Measurements from ENCODE around the gene SRPK2. TPM values are rescaled to one million over a fixed set of nuclear protein-coding genes. Genes with fewer than 3 reads are reported as not detected.
"Not testable (repeated sequence)": the region's sequence is repeated elsewhere in the genome, so short reads cannot be mapped to it uniquely, and the experiment has no call there.

SRPK2 gene
- total RNA-seq, 8 experiments from 2014 or later = 36.4 to 96.1 (median 47.3) TPM

DNA sequence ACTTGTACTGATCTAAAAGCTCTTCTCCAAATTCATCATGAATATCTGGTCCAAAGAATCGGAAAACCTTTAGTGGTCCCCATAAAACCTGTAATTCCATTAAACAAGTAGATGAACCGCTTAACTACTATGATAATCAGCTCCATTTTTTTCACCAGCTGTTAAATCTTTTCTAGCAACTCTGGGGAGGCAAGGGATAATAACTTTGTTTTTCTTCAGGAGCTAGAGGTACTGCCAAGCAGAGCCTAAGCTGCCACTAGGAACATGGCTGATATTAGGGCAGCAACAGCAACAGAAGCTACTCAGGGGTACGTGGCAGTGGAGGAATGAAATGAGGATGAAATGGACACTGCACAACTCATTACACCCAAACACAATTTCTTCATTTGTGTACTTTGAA is 138.0 kb downstream of the SRPK2 start:
- WGBS, 10 experiments = 60 to 100% (median 98%) methylated on average over 1 to 3 of the region's 3 CpGs; no CpG with 5 or more reads in 2 of the 10 experiments
- in situ Hi-C loops (cut with MboI; ENCODE audit: low pct_unique_long_range_greater_than_20kb in 2 of 9, low sequenced_read_pairs in 9 of 9, unreplicated experiment in 9 of 9) = no loop called here
- no peak overlapping the region for H3K27ac ChIP-seq
- H3K4me3 ChIP-seq = no peak overlapping the region
- no peak for ATAC-seq (replicated peaks in 6 of 8)
- H3K4me1 ChIP-seq (replicated peaks in 1 of 2) = peaks cover 14% of the 10 kb centered on the region in 2 donors

DNA sequence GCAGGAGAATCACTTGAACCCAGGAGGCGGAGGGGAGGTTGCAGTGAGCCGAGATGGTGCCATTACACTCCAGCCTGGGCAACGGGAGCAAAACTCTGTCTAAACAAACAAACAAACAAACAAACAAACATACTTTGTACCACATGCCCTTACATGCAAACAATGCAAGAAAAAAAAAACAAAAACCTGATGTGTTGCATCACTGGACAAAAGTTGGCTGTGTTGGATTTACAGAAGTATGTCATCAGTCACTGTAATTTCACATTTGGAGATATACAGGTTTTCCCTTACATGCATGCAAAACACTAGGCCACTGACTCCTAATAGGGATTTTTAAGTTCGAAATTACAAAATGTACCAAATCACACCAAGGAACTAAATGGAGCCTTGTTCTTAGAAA is 138.5 kb downstream of the SRPK2 start:
- no peak for ATAC-seq (replicated peaks in 6 of 8)
- H3K4me3 ChIP-seq = no peak overlapping the region
- no peak overlapping the region for H3K27ac ChIP-seq
- peaks cover 19% of the 10 kb centered on the region in 2 donors for H3K4me1 ChIP-seq (replicated peaks in 1 of 2)
- in situ Hi-C loops (cut with MboI; ENCODE audit: low pct_unique_long_range_greater_than_20kb in 2 of 9, low sequenced_read_pairs in 9 of 9, unreplicated experiment in 9 of 9) = no loop called here
- 83 to 100% (median 100%) methylated on average over 1 to 4 of the region's 4 CpGs; no CpG with 5 or more reads in 3 of the 10 experiments for WGBS, 10 experiments

DNA sequence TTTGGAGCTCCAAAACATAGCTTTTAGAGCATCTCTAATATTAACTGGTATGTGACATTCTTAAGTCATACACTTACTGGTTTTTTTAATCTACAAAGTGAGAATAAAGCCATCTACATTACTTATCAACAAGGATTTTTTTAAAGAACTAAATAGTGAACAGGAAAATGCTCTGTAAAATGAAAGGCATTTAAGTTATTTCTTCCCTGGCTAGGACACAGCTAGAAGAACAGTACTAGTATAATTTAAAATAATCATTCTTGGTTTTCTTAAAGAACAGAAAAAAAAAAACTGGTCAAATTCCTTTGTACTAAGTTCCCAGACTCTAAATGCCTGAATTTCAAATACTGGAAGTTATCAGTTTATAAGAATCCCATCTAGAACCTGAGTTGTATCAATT is 139.5 kb downstream of the SRPK2 start:
- H3K27ac ChIP-seq = no peak overlapping the region
- peaks cover 22 to 25% of the 10 kb centered on the region in 2 donors for H3K4me1 ChIP-seq (replicated peaks in 1 of 2)
- H3K4me3 ChIP-seq = no peak overlapping the region
- no peak for ATAC-seq (replicated peaks in 6 of 8)
- in situ Hi-C loops (cut with MboI; ENCODE audit: low pct_unique_long_range_greater_than_20kb in 2 of 9, low sequenced_read_pairs in 9 of 9, unreplicated experiment in 9 of 9) = no loop called here

DNA sequence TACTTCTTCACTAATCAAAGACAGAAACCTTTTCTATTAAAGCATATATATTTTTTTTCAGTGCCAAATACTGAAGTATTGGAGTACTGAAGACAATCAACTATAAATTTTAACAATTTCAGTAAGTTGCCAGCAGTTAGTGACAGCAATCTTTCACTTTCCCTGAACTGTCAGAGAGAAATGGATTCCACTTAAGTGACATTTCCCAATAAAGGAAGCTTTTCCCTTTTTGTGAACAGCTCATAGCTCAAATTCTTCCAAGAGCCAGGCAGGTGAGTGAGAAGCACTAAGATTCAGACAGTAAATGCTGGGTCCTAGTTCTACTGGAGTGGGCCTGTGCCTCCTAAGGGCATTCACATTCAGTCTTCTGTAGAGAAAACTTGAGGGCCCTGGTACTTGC is 142.0 kb downstream of the SRPK2 start:
- Histone ChIP-seq H3K4me3 (no peak overlapping the region), H3K4me1 (replicated peaks in 1 of 2) (peaks cover 22 to 25% of the 10 kb centered on the region in 2 donors), H3K27ac (no peak overlapping the region)
- ATAC-seq (replicated peaks in 6 of 8) = no peak
- in situ Hi-C loops (cut with MboI; ENCODE audit: low pct_unique_long_range_greater_than_20kb in 2 of 9, low sequenced_read_pairs in 9 of 9, unreplicated experiment in 9 of 9) = no loop called here

DNA sequence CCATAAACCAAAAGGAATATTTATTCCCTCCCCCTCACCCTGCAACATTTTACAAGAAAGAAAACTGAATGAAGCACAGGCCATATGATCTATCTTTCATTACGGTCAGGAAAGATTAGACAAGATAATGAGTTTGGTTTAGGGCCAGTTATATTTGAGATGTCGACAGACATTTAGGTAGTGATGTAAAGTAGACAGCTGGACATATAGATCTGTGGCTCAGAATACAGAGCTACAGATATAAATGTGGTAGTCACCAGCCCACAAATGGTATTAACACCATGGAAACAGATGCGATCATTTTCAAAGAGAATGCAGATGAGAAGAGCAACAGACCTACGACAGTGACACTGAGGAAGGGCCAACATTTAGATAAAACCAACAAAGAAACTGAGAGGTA is 142.5 kb downstream of the SRPK2 start:
- WGBS, 10 experiments = 0 to 69% (median 38%) methylated on average over 1 to 4 of the region's 4 CpGs
- H3K27ac ChIP-seq = peak overlapping the region in 1 of 2 donors; percentile 7
- H3K4me3 ChIP-seq = no peak overlapping the region
- ATAC-seq (replicated peaks in 6 of 8) = peak in 5 of 8 experiments; percentile 30 to 66 (median 37)
- in situ Hi-C loops (cut with MboI; ENCODE audit: low pct_unique_long_range_greater_than_20kb in 2 of 9, low sequenced_read_pairs in 9 of 9, unreplicated experiment in 9 of 9) = no loop called here
- peaks cover 22 to 25% of the 10 kb centered on the region in 2 donors for H3K4me1 ChIP-seq (replicated peaks in 1 of 2)

DNA sequence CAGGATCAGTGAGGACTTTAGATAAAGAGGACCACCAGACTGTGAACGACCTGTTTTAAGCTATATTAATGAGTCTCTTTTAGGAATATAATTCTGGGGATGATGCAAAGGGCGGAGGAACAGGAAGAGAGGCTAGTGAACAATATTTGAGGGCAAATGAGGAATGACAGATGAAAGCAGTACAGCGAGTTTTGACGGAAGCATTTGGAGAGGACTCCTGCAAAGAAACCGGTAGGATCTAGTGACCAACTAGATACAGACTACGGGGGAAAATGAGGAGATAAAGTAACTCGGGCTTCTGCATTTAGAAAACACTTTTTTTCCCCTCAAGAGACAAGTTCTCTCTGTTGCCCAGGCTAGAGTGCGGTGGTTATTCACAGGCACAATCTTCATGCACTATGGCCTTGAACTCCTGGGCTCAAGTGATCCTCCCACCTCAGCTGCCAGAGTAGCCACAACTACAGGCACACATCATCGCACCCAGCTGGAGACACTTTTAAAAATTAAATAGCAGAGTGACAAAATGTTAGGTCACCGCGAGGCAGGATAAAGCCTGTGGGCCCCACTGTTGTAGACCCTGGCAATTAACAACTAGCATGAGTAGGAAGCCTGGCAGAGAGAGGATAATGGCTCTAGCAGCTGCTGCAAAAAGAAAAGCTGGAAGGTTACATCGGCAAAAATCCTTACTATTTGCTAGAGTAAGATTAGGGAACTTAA is 143.2 kb downstream of the SRPK2 start:
- in situ Hi-C loops (cut with MboI; ENCODE audit: low pct_unique_long_range_greater_than_20kb in 2 of 9, low sequenced_read_pairs in 9 of 9, unreplicated experiment in 9 of 9) = no loop called here
- H3K4me3 ChIP-seq = no peak overlapping the region
- H3K27ac ChIP-seq = peak overlapping the region in 1 of 2 donors; percentile 33
- ATAC-seq (replicated peaks in 6 of 8) = peak in 5 of 8 experiments; percentile 91 to 95 (median 92)
- 49 to 85% (median 58%) methylated on average over 2 to 12 of the region's 12 CpGs; no CpG with 5 or more reads in 1 of the 10 experiments for WGBS, 10 experiments
- H3K4me1 ChIP-seq (replicated peaks in 1 of 2) = peaks cover 22 to 25% of the 10 kb centered on the region in 2 donors

DNA sequence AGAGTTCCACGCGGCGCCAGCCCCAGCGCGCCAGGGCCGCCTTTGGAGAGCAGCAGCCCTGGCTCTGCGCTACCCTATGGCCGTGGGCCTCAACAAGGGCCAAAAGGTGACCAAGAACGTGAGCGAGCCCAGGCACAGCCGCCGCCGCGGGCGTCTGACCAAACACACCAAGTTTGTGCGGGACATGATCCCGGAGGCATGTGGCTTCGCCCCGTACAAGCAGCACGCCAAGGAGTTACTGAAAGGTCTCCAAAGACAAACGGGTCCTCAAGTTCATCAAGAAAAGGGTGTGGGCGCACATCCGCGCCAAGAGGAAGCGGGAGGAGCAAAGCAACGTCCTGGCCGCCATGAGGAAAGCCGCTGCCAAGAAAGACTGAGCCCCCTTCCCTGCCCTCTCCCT is 144.1 kb downstream of the SRPK2 start:
- no peak overlapping the region for H3K4me3 ChIP-seq
- H3K27ac ChIP-seq = no peak overlapping the region
- in situ Hi-C loops (cut with MboI; ENCODE audit: low pct_unique_long_range_greater_than_20kb in 2 of 9, low sequenced_read_pairs in 9 of 9, unreplicated experiment in 9 of 9) = no loop called here
- H3K4me1 ChIP-seq (replicated peaks in 1 of 2) = peaks cover 22 to 25% of the 10 kb centered on the region in 2 donors
- WGBS, 10 experiments = 80 to 100% (median 93%) methylated on average over 1 to 6 of the region's 28 CpGs; no CpG with 5 or more reads in 6 of the 10 experiments
- ATAC-seq (replicated peaks in 6 of 8) = no peak

DNA sequence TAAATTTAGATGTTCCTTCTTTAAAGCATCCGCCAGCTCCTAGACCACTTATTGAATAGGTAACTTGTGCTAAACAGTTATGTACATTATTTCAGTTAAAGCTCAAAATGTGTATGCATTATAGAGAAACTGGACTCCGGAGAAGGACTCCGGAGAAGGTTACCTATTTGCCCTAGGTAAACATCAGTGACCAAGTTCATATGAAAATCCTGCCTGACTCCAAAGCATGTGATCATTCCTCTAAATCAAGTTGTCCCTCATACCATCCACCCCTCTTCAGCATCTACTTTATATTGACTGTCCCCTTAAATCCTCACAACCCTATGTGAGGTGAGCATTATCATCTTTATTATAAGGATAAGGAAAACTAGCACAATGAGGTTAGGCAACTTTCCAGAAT is 147.5 kb downstream of the SRPK2 start:
- H3K27ac ChIP-seq = no peak overlapping the region
- peaks cover 12 to 15% of the 10 kb centered on the region in 2 donors for H3K4me1 ChIP-seq (replicated peaks in 1 of 2)
- in situ Hi-C loops (cut with MboI; ENCODE audit: low pct_unique_long_range_greater_than_20kb in 2 of 9, low sequenced_read_pairs in 9 of 9, unreplicated experiment in 9 of 9) = no loop called here
- no peak overlapping the region for H3K4me3 ChIP-seq
- ATAC-seq (replicated peaks in 6 of 8) = no peak
- WGBS, 10 experiments = 83 to 100% (median 93%) methylated on average over 1 to 3 of the region's 3 CpGs; no CpG with 5 or more reads in 2 of the 10 experiments

DNA sequence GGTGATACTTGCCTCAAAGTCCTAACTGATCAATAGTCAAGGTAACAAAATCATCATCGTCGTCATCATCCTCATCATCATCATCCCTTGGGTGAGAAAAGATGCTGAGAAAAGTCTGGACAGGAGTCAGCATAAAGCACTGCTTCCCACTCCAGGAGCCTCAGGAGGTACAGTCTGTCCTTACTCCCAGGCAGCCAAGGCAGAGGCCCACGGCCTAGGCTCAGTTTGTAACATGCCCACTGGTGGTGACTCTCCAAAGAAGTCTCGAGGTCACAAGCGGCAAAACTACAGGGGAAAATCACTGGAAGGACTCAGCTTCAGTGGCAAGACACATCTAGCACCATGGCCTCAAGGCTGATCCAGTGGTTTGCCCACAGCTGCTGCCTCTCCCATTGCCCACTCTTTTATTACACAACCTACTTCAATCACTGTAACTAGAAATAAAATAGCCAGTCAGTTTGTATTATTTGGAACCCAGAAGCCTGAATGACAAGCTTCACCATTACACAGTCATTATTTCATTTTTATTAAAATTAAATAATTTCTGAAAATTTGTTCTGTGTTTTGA is 150.4 kb downstream of the SRPK2 start:
- in situ Hi-C loops (cut with MboI; ENCODE audit: low pct_unique_long_range_greater_than_20kb in 2 of 9, low sequenced_read_pairs in 9 of 9, unreplicated experiment in 9 of 9) = no loop called here
- H3K4me3 ChIP-seq = no peak overlapping the region
- WGBS, 10 experiments = 67 to 100% (median 93%) methylated on average over 1 to 5 of the region's 5 CpGs; no CpG with 5 or more reads in 2 of the 10 experiments
- no peak overlapping the region for H3K27ac ChIP-seq
- no peak for ATAC-seq (replicated peaks in 6 of 8)
- H3K4me1 ChIP-seq (replicated peaks in 1 of 2) = no peaks in the 10 kb centered on the region

DNA sequence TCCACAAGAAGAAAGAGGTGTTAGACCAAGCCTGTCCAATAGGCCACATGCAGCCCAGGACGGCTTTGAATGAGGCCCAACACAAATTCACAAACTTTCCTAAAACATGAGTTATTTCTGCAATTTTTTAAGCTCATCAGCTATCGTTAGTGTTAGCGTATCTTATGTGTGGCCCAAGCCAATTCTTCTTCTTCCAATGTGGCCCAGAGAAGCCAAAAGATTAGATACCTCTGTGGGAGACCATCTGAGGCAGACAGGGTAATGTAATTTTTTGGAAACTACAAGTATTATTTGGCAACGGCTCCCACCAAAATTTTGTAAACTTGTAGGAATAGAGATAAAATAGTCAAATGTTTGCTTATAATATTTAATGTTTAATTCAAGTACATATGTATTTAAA is 153.8 kb downstream of the SRPK2 start:
- no peaks in the 10 kb centered on the region for H3K4me1 ChIP-seq (replicated peaks in 1 of 2)
- ATAC-seq (replicated peaks in 6 of 8) = no peak
- in situ Hi-C loops (cut with MboI; ENCODE audit: low pct_unique_long_range_greater_than_20kb in 2 of 9, low sequenced_read_pairs in 9 of 9, unreplicated experiment in 9 of 9) = no loop called here
- 80 to 100% (median 95%) methylated on average over 2 to 4 of the region's 4 CpGs for WGBS, 10 experiments
- no peak overlapping the region for H3K4me3 ChIP-seq
- no peak overlapping the region for H3K27ac ChIP-seq

DNA sequence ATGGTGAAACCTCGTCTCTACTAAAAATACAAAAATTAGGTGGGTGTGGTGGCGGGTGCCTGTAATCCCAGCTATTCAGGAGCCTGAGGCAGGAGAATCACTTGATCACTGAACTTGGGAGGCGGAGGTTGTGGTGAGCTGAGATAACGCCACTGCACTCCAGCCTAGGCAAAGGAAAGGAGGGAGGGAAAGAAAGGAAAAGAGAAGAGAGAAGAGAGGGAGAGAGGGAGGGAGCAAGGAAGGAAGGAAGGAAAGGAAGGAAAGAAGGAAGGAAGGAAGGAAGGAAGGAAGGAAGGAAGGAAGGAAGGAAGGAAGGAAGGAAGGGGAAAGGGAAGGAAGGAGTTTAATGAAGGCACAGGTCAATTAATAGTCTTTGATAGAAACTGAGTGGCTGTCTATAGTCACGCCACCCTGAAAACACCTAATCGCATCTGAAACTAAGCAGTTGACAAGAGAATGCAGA is 155.9 kb downstream of the SRPK2 start:
- H3K27ac ChIP-seq; in situ Hi-C loops (cut with MboI; ENCODE audit: low pct_unique_long_range_greater_than_20kb in 2 of 9, low sequenced_read_pairs in 9 of 9, unreplicated experiment in 9 of 9); ATAC-seq (replicated peaks in 6 of 8); H3K4me3 ChIP-seq; H3K4me1 ChIP-seq (replicated peaks in 1 of 2): not testable (repeated sequence)
- 83 to 100% (median 100%) methylated on average over 1 to 5 of the region's 6 CpGs; no CpG with 5 or more reads in 1 of the 10 experiments for WGBS, 10 experiments

DNA sequence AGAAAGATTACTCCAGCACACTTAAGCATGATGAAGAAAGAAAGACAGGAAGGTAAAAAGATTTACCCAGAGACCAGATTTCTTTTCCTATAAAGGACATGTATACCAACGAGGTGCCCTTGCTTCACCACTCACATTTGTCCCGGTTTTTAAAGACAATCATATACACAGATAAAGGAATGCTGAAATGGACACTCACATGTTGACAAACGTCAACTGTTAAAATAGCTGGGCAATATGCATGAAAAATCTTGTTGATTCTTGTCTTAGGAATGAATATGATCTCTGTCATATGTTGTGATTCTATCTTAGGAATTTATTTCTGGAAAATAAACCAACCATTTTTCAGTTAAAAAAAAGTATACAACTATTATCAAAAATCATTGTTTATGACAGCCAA is 158.2 kb downstream of the SRPK2 start:
- no peak for ATAC-seq (replicated peaks in 6 of 8)
- Histone ChIP-seq H3K4me1 (replicated peaks in 1 of 2) (no peaks in the 10 kb centered on the region), H3K27ac (no peak overlapping the region), H3K4me3 (no peak overlapping the region)
- 38 to 100% (median 86%) methylated on average over 1 to 3 of the region's 3 CpGs; no CpG with 5 or more reads in 1 of the 10 experiments for WGBS, 10 experiments
- in situ Hi-C loops (cut with MboI; ENCODE audit: low pct_unique_long_range_greater_than_20kb in 2 of 9, low sequenced_read_pairs in 9 of 9, unreplicated experiment in 9 of 9) = no loop called here

DNA sequence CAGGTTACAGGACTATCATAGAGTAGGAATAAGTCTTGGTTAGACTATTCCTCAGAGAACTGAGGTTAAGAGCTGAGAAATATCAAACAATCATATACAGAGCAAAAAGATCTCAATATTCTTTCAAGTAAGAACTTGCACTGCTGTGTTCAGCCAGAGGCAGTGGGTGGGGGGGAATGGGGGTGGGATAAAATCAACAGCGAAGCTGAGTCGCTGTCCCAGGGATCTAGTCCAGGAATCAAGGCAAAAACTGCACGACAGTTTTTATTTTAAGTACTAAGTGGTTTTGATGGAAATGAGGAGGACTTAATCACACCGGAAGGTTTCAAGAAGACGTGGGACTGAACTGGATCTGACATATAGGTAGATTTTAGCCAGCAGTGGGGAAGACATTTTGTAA is 159.1 kb downstream of the SRPK2 start:
- 71 to 100% (median 98%) methylated on average over 2 to 4 of the region's 5 CpGs; no CpG with 5 or more reads in 6 of the 10 experiments for WGBS, 10 experiments
- Histone ChIP-seq H3K4me1 (replicated peaks in 1 of 2) (no peaks in the 10 kb centered on the region), H3K27ac (no peak overlapping the region), H3K4me3 (no peak overlapping the region)
- in situ Hi-C loops (cut with MboI; ENCODE audit: low pct_unique_long_range_greater_than_20kb in 2 of 9, low sequenced_read_pairs in 9 of 9, unreplicated experiment in 9 of 9) = no loop called here
- ATAC-seq (replicated peaks in 6 of 8) = no peak
